ENCODE results near the gene OSTF1. TPM values are rescaled to one million over a fixed set of nuclear protein-coding genes. Genes with fewer than 3 reads are reported as not detected.

The OSTF1 gene
- total RNA-seq, 3 donors from 2014 or later: 26.9 to 38.9 (median 36.4) TPM

- Histone ChIP-seq H3K4me3 (no peak overlapping the region), H3K27ac (no peak overlapping the region), H3K27me3 (no peaks in the 10 kb centered on the region), H3K36me3 (no peaks in the 10 kb centered on the region), H3K9me3 (no peaks in the 10 kb centered on the region), H3K4me1 (no peaks in the 10 kb centered on the region)
- intact Hi-C loops (cut with DNase I; ENCODE audit: low total_unique reads): no loop called here
- no peak for DNase-seq (ENCODE audit: low spot score in 2 of 2)
- TF ChIP-seq CTCF (IDR thresholded peaks at IDR 0.05) (no peak), POLR2A (IDR thresholded peaks at IDR 0.05) (no peak), POLR2AphosphoS5 (IDR thresholded peaks at IDR 0.05) (no peak)
Measured at GRCh38 chr9:75072895-75073294, 15.4 kb upstream of the OSTF1 start.

- H3K36me3 ChIP-seq: no peaks in the 10 kb centered on the region
Measured at GRCh38 chr9:75081632-75082031, 6.7 kb upstream of the OSTF1 start.

GRCh38 chr9:75083188-75083970 lies 4.9 kb upstream of the OSTF1 start:
- H3K4me1 ChIP-seq: peaks cover 0 to 12% of the 10 kb centered on the region in 2 donors
- DNase-seq (ENCODE audit: low spot score in 2 of 2): peak in 1 of 2 donors; percentile 37
- TF ChIP-seq CTCF (IDR thresholded peaks at IDR 0.05) (no peak), POLR2AphosphoS5 (IDR thresholded peaks at IDR 0.05) (no peak), POLR2A (IDR thresholded peaks at IDR 0.05) (no peak)
- no peaks in the 10 kb centered on the region for H3K36me3 ChIP-seq
- H3K27ac ChIP-seq: peak overlapping the region; percentile 64 to 67
- no peaks in the 10 kb centered on the region for H3K27me3 ChIP-seq
- H3K4me3 ChIP-seq: no peak overlapping the region
- intact Hi-C loops (cut with DNase I; ENCODE audit: low total_unique reads): no loop called here
- no peaks in the 10 kb centered on the region for H3K9me3 ChIP-seq

More at GRCh38 chr9:75081632-75082031, 6.7 kb upstream of the OSTF1 start:
- TF ChIP-seq POLR2A (IDR thresholded peaks at IDR 0.05): no peak
- TF ChIP-seq CTCF (IDR thresholded peaks at IDR 0.05): no peak
- TF ChIP-seq POLR2AphosphoS5 (IDR thresholded peaks at IDR 0.05): no peak
- Histone ChIP-seq H3K4me1 (peaks cover 0 to 12% of the 10 kb centered on the region in 2 donors), H3K27me3 (no peaks in the 10 kb centered on the region), H3K4me3 (no peak overlapping the region), H3K27ac (no peak overlapping the region), H3K9me3 (no peaks in the 10 kb centered on the region)
- DNase-seq (ENCODE audit: low spot score in 2 of 2): no peak
- intact Hi-C loops (cut with DNase I; ENCODE audit: low total_unique reads): no loop called here

- intact Hi-C loops (cut with DNase I; ENCODE audit: low total_unique reads): no loop called here
- TF ChIP-seq POLR2AphosphoS5 (IDR thresholded peaks at IDR 0.05): no peak
- no peak for TF ChIP-seq CTCF (IDR thresholded peaks at IDR 0.05)
- no peak for TF ChIP-seq POLR2A (IDR thresholded peaks at IDR 0.05)
- no peak for DNase-seq (ENCODE audit: low spot score in 2 of 2)
- Histone ChIP-seq H3K4me1 (peaks cover 0 to 12% of the 10 kb centered on the region in 2 donors), H3K36me3 (no peaks in the 10 kb centered on the region), H3K9me3 (no peaks in the 10 kb centered on the region), H3K27me3 (no peaks in the 10 kb centered on the region), H3K27ac (peak overlapping the region; percentile 64 to 67), H3K4me3 (no peak overlapping the region)
Measured at GRCh38 chr9:75084081-75084672, 4.1 kb upstream of the OSTF1 start.

GRCh38 chr9:75085640-75086039 lies 2.7 kb upstream of the OSTF1 start:
- no peak overlapping the region for H3K27ac ChIP-seq
- DNase-seq (ENCODE audit: low spot score in 2 of 2): no peak
- H3K9me3 ChIP-seq: no peaks in the 10 kb centered on the region
- H3K36me3 ChIP-seq: no peaks in the 10 kb centered on the region
- intact Hi-C loops (cut with DNase I; ENCODE audit: low total_unique reads): no loop called here
- H3K4me1 ChIP-seq: peaks cover 0 to 18% of the 10 kb centered on the region in 2 donors
- H3K4me3 ChIP-seq: no peak overlapping the region
- no peak for TF ChIP-seq POLR2AphosphoS5 (IDR thresholded peaks at IDR 0.05)
- no peak for TF ChIP-seq POLR2A (IDR thresholded peaks at IDR 0.05)
- TF ChIP-seq CTCF (IDR thresholded peaks at IDR 0.05): no peak
- no peaks in the 10 kb centered on the region for H3K27me3 ChIP-seq

All from breast epithelium (tissue), 4 donors.